ENCODE data around the gene RANBP1. TPM values are rescaled to one million over a fixed set of nuclear protein-coding genes. Genes with fewer than 3 reads are reported as not detected.

Gene RANBP1
- total and polyA plus RNA-seq, 2 of the 8 experiments (the other 6 are each of a cell fraction or from before 2014, with no cell fraction given), result 343 to 484 TPM

- no peaks in the 10 kb centered on the region; the same call in 1 of the 2 replicates for H3K23me2 ChIP-seq (ENCODE audit: low read depth, low read length)
- FAIRE-seq (no peak), DNase-seq (ENCODE audit: low read depth in 1 of 2, low spot score in 2 of 2) (no peak)
- H2BK20ac ChIP-seq (ENCODE audit: low read length), result no peak overlapping the region
- no peak overlapping the region for H3K18ac ChIP-seq (ENCODE audit: extremely low read depth, low read length)
- no peak overlapping the region for H3K27ac ChIP-seq (ENCODE audit: low read depth, low read length)
- H2BK12ac ChIP-seq (ENCODE audit: low read depth, low read length), result no peak overlapping the region
- peaks cover 10 to 26% of the 10 kb centered on the region in 2 experiments for H4K20me1 ChIP-seq (replicated peaks in 1 of 2; ENCODE audit: control insufficient read depth in 1 of 2, insufficient read depth in 2 of 2, low read length in 2 of 2)
- H2BK120ac ChIP-seq (replicated peaks; ENCODE audit: low read depth, low read length), result no peak overlapping the region
- no peak overlapping the region for H4K5ac ChIP-seq (ENCODE audit: insufficient read length, low read depth, low read length)
- no peak overlapping the region for H2BK15ac ChIP-seq (ENCODE audit: low read length)
- no peak overlapping the region for H3K4me2 ChIP-seq (ENCODE audit: insufficient read depth in 1 of 2, low read depth in 2 of 2, low read length in 2 of 2)
- no peak overlapping the region for H4K8ac ChIP-seq (ENCODE audit: extremely low read depth, insufficient read depth, low read length)
- ChIA-PET POLR2A (ENCODE audit: partially characterized antibody) (interaction anchor here (0.6 to 22.7 kb wide), 13 partner anchors 8 to 240 kb away, joined by 3 to 598 read pairs (median 5); partner anchors contain the start of genes DGCR8 and ZDHHC8), CTCF (ENCODE audit: partially characterized antibody) (interaction anchor here (0.5 to 2.1 kb wide), 7 partner anchors 10 to 1778 kb away, joined by 3 to 5 read pairs (median 4); no protein-coding TSS in a partner anchor)
- H3K56ac ChIP-seq (replicated peaks; ENCODE audit: insufficient read length, low read depth, low read length), result no peak overlapping the region
- H3K9ac ChIP-seq (replicated peaks in 1 of 4; ENCODE audit: extremely low read depth in 1 of 4, low read depth in 3 of 4, low read length in 3 of 4), result no peak overlapping the region
- no peak for TF ChIP-seq SIX5 (IDR thresholded peaks at IDR 0.05; ENCODE audit: low read depth, low read length)
- peak; percentile 75 for TF ChIP-seq POLR2AphosphoS5 (IDR thresholded peaks at IDR 0.05; ENCODE audit: low read depth, low read length)
- H3K23ac ChIP-seq (ENCODE audit: insufficient read length), result no peak overlapping the region
- no peaks in the 10 kb centered on the region for H3K9me3 ChIP-seq (ENCODE audit: insufficient read depth in 2 of 2, low read depth in 1 of 2, low read length in 1 of 2)
- H2AFZ ChIP-seq (ENCODE audit: low read length), result no peak overlapping the region
- no peak overlapping the region for H3K14ac ChIP-seq (ENCODE audit: insufficient read length)
- no peak overlapping the region for H4K91ac ChIP-seq (replicated peaks; ENCODE audit: insufficient read length, low read length)
- WGBS, 2 experiments (ENCODE audit: extremely low coverage in 1 of 2, insufficient coverage in 1 of 2, insufficient read length in 1 of 2, insufficient replicate concordance in 2 of 2, low coverage in 1 of 2, low lambda C conversion rate in 2 of 2, missing lambda C conversion rate in 1 of 2), result 94% methylated on average over 26 of the region's 26 CpGs; no CpG with 5 or more reads in 1 of the 2 experiments
- H2AK5ac ChIP-seq (ENCODE audit: low read depth, low read length), result no peak overlapping the region
- peaks cover 1 to 20% of the 10 kb centered on the region in 2 experiments for H3K79me2 ChIP-seq (ENCODE audit: control insufficient read depth in 1 of 2, insufficient read depth in 2 of 2, low read length in 2 of 2)
- no peak overlapping the region for H2BK5ac ChIP-seq (ENCODE audit: low read depth, low read length)
- H3K4me1 ChIP-seq (replicated peaks in 1 of 4; ENCODE audit: control insufficient read depth in 3 of 4, insufficient read depth in 4 of 4, low read length in 3 of 4), result no peaks in the 10 kb centered on the region
- H3K4ac ChIP-seq (replicated peaks; ENCODE audit: insufficient read length, low read depth, low read length), result no peak overlapping the region
- H3K27me3 ChIP-seq (replicated peaks in 1 of 4; ENCODE audit: control insufficient read depth in 3 of 4, extremely low read depth in 1 of 4, insufficient read depth in 3 of 4, low read length in 3 of 4), result no peaks in the 10 kb centered on the region
- H3K4me3 ChIP-seq (ENCODE audit: extremely low read depth in 1 of 4, insufficient read depth in 2 of 4, low read depth in 3 of 4, low read length in 4 of 4), result no peak overlapping the region
- peaks cover 6% of the 10 kb centered on the region; the same call in 1 of the 2 replicates for H3K79me1 ChIP-seq (ENCODE audit: low read depth, low read length)
- peaks cover 28 to 47% (median 41%) of the 10 kb centered on the region in 4 experiments for H3K36me3 ChIP-seq (ENCODE audit: control insufficient read depth in 2 of 4, insufficient read depth in 4 of 4, low read length in 3 of 4)
Observed at GRCh38 chr22:20112623-20113511, 3.0 kb upstream of the RANBP1 start.

Measured in H1 (cell line).